IMR-90 (cell line): Measurements from ENCODE around the gene GPR183.

ENCODE experiments used
- CTCF ChIP-seq: conservative IDR thresholded peaks from 2 replicates; pipeline ENCODE4 v1.5.1; 2012; ENCODE audit warnings: mild to moderate bottlenecking, low read depth, low read length, improper control_type of control experiment
- MXI1 ChIP-seq: IDR thresholded peaks from 2 replicates; pipeline ENCODE4 v1.6.1; 2012; ENCODE audit warnings: low read depth, mild to moderate bottlenecking, low read length, moderate library complexity, borderline replicate concordance
- POLR2A ChIP-seq: IDR thresholded peaks from 2 replicates; pipeline ENCODE4 v1.6.1; 2012; ENCODE audit warnings: mild to moderate bottlenecking, low read depth, low read length

- TF ChIP-seq CTCF (no peak), POLR2A (no peak), MXI1 (no peak)
Observed at GRCh38 chr13:99294198-99294597, 13.0 kb downstream of the GPR183 start.
